Measurements from ENCODE around the gene S1PR4. TPM values are rescaled to one million over a fixed set of nuclear protein-coding genes. Genes with fewer than 3 reads are reported as not detected.

The S1PR4 gene
- total and polyA plus RNA-seq, 9 donors, result 0.20 to 1.1 (median 0.50) TPM; not detected in 2

GRCh38 chr19:3186891-3187661 lies 8.5 kb downstream of the S1PR4 start:
- Histone ChIP-seq H3K27me3 (no peaks in the 10 kb centered on the region), H3K9me3 (no peaks in the 10 kb centered on the region), H3K36me3 (no peaks in the 10 kb centered on the region), H3K27ac (no peak overlapping the region), H3K4me3 (peak overlapping the region; percentile 87), H3K4me1 (ENCODE audit: insufficient read depth) (peaks cover 11% of the 10 kb centered on the region)
- intact Hi-C loops (cut with DNase I), result no loop called here
- TF ChIP-seq POLR2A (IDR thresholded peaks at IDR 0.05) (no peak), EP300 (IDR thresholded peaks at IDR 0.05) (no peak), CTCF (IDR thresholded peaks at IDR 0.05) (no peak)
- peak in 2 of 5 donors; percentile 28 to 43 for DNase-seq
- 50 to 61% (median 52%) methylated on average over 23 of the region's 23 CpGs for WGBS, 3 donors

- intact Hi-C loops (cut with DNase I), result no loop called here
- 86 to 88% (median 88%) methylated on average over 36 of the region's 36 CpGs for WGBS, 3 donors
- H3K4me3 ChIP-seq, result no peak overlapping the region
- no peaks in the 10 kb centered on the region for H3K27me3 ChIP-seq
- peaks cover 11% of the 10 kb centered on the region for H3K4me1 ChIP-seq (ENCODE audit: insufficient read depth)
- no peak overlapping the region for H3K27ac ChIP-seq
- no peaks in the 10 kb centered on the region for H3K9me3 ChIP-seq
- H3K36me3 ChIP-seq, result no peaks in the 10 kb centered on the region
- DNase-seq, result peak in 1 of 5 donors; percentile 36
- TF ChIP-seq POLR2A (IDR thresholded peaks at IDR 0.05) (no peak), EP300 (IDR thresholded peaks at IDR 0.05) (no peak), CTCF (IDR thresholded peaks at IDR 0.05) (no peak)
Measured at GRCh38 chr19:3187662-3188511, 9.3 kb downstream of the S1PR4 start.

DNA sequence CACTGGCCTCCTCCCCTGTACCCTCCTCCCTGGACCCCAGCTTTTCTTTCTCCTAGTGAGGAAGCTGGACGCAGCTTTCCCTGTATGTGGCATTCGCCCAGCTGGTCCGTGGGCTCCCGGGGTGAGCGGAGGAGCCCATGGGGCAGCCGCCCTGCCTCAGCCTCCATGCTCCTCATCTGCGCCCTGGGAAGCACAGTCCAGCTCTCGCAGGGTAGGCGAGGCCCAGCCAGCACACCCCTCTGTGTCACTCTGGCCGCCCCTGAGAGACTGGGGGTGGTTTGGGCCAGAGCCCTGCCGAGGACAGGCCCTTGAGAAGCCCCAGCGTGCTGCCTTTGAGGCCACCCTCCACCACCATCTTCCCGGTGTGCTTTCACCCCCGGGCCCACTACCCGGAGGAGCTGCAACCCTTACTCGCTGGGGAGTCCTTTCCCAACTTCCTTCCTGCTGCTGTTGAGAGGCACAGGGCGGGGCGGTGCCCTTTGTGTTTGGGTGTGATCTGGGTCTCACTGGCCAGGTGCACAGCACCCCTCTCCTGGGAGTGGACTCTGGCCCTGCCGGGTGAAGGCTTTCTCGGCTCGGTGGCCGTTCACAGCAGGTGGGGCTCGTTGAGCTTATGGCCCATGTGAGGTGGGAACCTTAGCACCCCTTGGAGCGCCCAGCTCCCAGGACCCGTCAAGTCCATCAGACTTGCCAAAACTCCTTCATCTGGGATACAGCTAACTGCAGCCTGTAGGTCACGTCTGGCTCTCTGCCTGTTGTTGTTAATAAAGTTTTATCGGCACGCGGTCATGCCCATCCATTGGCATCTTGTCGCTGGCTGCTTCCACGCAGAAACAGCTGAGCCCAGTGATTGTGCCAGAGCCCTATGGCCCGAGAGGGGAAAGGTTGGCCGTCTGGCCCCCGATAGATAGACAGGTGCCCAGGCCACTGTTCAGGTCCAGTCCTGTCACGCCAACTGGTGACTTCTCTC lies 10.3 kb downstream of the S1PR4 start:
- Histone ChIP-seq H3K27me3 (no peaks in the 10 kb centered on the region), H3K9me3 (no peaks in the 10 kb centered on the region), H3K4me1 (ENCODE audit: insufficient read depth) (peaks cover 11% of the 10 kb centered on the region), H3K4me3 (no peak overlapping the region), H3K27ac (no peak overlapping the region), H3K36me3 (no peaks in the 10 kb centered on the region)
- DNase-seq, result peak in 2 of 5 donors; percentile 14 to 24
- TF ChIP-seq EP300 (IDR thresholded peaks at IDR 0.05), result no peak
- no peak for TF ChIP-seq POLR2A (IDR thresholded peaks at IDR 0.05)
- no peak for TF ChIP-seq CTCF (IDR thresholded peaks at IDR 0.05)
- intact Hi-C loops (cut with DNase I), result no loop called here
- 92 to 95% (median 94%) methylated on average over 34 to 35 of the region's 35 CpGs for WGBS, 3 donors
